ENCODE data around the gene FAM234B. TPM values are rescaled to one million over a fixed set of nuclear protein-coding genes. Genes with fewer than 3 reads are reported as not detected.

FAM234B gene
- total and polyA plus RNA-seq, 2 of the 8 experiments (the other 6 are each of a cell fraction or from before 2014, with no cell fraction given): 12.5 to 29.1 TPM

GRCh38 chr12:13027032-13027431 is 17.1 kb upstream of the FAM234B start:
- no peaks in the 10 kb centered on the region for H3K79me1 ChIP-seq (ENCODE audit: low read depth, low read length)
- no peak overlapping the region for H3K4ac ChIP-seq (replicated peaks; ENCODE audit: insufficient read length, low read depth, low read length)
- H3K56ac ChIP-seq (replicated peaks; ENCODE audit: insufficient read length, low read depth, low read length): no peak overlapping the region
- WGBS, 2 experiments (ENCODE audit: extremely low coverage in 1 of 2, insufficient coverage in 1 of 2, insufficient read length in 1 of 2, insufficient replicate concordance in 2 of 2, low coverage in 1 of 2, low lambda C conversion rate in 2 of 2, missing lambda C conversion rate in 1 of 2): 92% methylated on average over 2 of the region's 2 CpGs; no CpG with 5 or more reads in 1 of the 2 experiments
- H4K20me1 ChIP-seq (replicated peaks in 1 of 2; ENCODE audit: control insufficient read depth in 1 of 2, insufficient read depth in 2 of 2, low read length in 2 of 2): no peaks in the 10 kb centered on the region
- POLR2A ChIA-PET (ENCODE audit: partially characterized antibody): no interaction called here
- no peak overlapping the region for H3K23ac ChIP-seq (ENCODE audit: insufficient read length)
- no peak overlapping the region for H3K14ac ChIP-seq (ENCODE audit: insufficient read length)
- no peak overlapping the region for H3K4me2 ChIP-seq (ENCODE audit: insufficient read depth in 1 of 2, low read depth in 2 of 2, low read length in 2 of 2)
- no peak overlapping the region for H3K9ac ChIP-seq (replicated peaks in 1 of 4; ENCODE audit: extremely low read depth in 1 of 4, low read depth in 3 of 4, low read length in 3 of 4)
- H2AFZ ChIP-seq (ENCODE audit: low read length): no peak overlapping the region
- CTCF ChIA-PET (ENCODE audit: partially characterized antibody): interaction anchor here (0.9 to 2.8 kb wide), 5 partner anchors 8 to 181 kb away, joined by 3 to 9 read pairs (median 4); partner anchors contain the start of gene FAM234B
- H2BK15ac ChIP-seq (ENCODE audit: low read length): no peak overlapping the region
- H3K18ac ChIP-seq (ENCODE audit: extremely low read depth, low read length): no peak overlapping the region
- no peaks in the 10 kb centered on the region for H3K9me3 ChIP-seq (ENCODE audit: insufficient read depth in 2 of 2, low read depth in 1 of 2, low read length in 1 of 2)
- no peak overlapping the region for H2BK12ac ChIP-seq (ENCODE audit: low read depth, low read length)
- no peak for TF ChIP-seq BACH1 (IDR thresholded peaks at IDR 0.05; ENCODE audit: low read length)
- TF ChIP-seq, protein P1, sequence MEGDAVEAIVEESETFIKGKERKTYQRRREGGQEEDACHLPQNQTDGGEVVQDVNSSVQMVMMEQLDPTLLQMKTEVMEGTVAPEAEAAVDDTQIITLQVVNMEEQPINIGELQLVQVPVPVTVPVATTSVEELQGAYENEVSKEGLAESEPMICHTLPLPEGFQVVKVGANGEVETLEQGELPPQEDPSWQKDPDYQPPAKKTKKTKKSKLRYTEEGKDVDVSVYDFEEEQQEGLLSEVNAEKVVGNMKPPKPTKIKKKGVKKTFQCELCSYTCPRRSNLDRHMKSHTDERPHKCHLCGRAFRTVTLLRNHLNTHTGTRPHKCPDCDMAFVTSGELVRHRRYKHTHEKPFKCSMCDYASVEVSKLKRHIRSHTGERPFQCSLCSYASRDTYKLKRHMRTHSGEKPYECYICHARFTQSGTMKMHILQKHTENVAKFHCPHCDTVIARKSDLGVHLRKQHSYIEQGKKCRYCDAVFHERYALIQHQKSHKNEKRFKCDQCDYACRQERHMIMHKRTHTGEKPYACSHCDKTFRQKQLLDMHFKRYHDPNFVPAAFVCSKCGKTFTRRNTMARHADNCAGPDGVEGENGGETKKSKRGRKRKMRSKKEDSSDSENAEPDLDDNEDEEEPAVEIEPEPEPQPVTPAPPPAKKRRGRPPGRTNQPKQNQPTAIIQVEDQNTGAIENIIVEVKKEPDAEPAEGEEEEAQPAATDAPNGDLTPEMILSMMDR (IDR thresholded peaks at IDR 0.05; ENCODE audit: control extremely low read depth in 1 of 3, insufficient read depth in 1 of 3, low read depth in 1 of 3, low read length in 3 of 3): no peak
- TF ChIP-seq POU5F1 (IDR thresholded peaks at IDR 0.05; ENCODE audit: low read depth, low read length): no peak
- no peak overlapping the region for H2BK20ac ChIP-seq (ENCODE audit: low read length)
- no peak overlapping the region for H2AK5ac ChIP-seq (ENCODE audit: low read depth, low read length)
- no peak overlapping the region for H3K27ac ChIP-seq (ENCODE audit: low read depth, low read length)
- no peaks in the 10 kb centered on the region for H3K27me3 ChIP-seq (replicated peaks in 1 of 4; ENCODE audit: control insufficient read depth in 3 of 4, extremely low read depth in 1 of 4, insufficient read depth in 3 of 4, low read length in 3 of 4)
- H2BK5ac ChIP-seq (ENCODE audit: low read depth, low read length): no peak overlapping the region
- H2BK120ac ChIP-seq (replicated peaks; ENCODE audit: low read depth, low read length): no peak overlapping the region
- H3K23me2 ChIP-seq (ENCODE audit: low read depth, low read length): no peaks in the 10 kb centered on the region
- no peak overlapping the region for H4K91ac ChIP-seq (replicated peaks; ENCODE audit: insufficient read length, low read length)
- no peak overlapping the region for H4K5ac ChIP-seq (ENCODE audit: insufficient read length, low read depth, low read length)
- H3K4me1 ChIP-seq (replicated peaks in 1 of 4; ENCODE audit: control insufficient read depth in 3 of 4, insufficient read depth in 4 of 4, low read length in 3 of 4): peaks cover 2 to 6% (median 5%) of the 10 kb centered on the region in 4 experiments; a peak in 5 of 7 replicates
- FAIRE-seq (no peak), DNase-seq (ENCODE audit: low read depth in 1 of 2, low spot score in 2 of 2) (no peak)
- no peaks in the 10 kb centered on the region for H3K79me2 ChIP-seq (ENCODE audit: control insufficient read depth in 1 of 2, insufficient read depth in 2 of 2, low read length in 2 of 2)
- no peak overlapping the region for H4K8ac ChIP-seq (ENCODE audit: extremely low read depth, insufficient read depth, low read length)
- H3K4me3 ChIP-seq (ENCODE audit: extremely low read depth in 1 of 4, insufficient read depth in 2 of 4, low read depth in 3 of 4, low read length in 4 of 4): no peak overlapping the region
- no peaks in the 10 kb centered on the region for H3K36me3 ChIP-seq (ENCODE audit: control insufficient read depth in 2 of 4, insufficient read depth in 4 of 4, low read length in 3 of 4)
